HG03442 (cell line): ENCODE results near the gene INPP5E.

ENCODE experiments used
- ATAC-seq: cut with Tn5 transposase; IDR thresholded peaks from one replicate; pipeline ENCODE4 v1.9.1; 2021; ENCODE audit warnings: mild to moderate bottlenecking, moderate library complexity; ENCODE audit not compliant: unreplicated experiment

Gene INPP5E

GRCh38 chr9:136474021-136474640 lies 34.5 kb upstream of the INPP5E start:
- no peak for ATAC-seq

GRCh38 chr9:136473354-136473721 lies 33.7 kb upstream of the INPP5E start:
- ATAC-seq = no peak

DNA sequence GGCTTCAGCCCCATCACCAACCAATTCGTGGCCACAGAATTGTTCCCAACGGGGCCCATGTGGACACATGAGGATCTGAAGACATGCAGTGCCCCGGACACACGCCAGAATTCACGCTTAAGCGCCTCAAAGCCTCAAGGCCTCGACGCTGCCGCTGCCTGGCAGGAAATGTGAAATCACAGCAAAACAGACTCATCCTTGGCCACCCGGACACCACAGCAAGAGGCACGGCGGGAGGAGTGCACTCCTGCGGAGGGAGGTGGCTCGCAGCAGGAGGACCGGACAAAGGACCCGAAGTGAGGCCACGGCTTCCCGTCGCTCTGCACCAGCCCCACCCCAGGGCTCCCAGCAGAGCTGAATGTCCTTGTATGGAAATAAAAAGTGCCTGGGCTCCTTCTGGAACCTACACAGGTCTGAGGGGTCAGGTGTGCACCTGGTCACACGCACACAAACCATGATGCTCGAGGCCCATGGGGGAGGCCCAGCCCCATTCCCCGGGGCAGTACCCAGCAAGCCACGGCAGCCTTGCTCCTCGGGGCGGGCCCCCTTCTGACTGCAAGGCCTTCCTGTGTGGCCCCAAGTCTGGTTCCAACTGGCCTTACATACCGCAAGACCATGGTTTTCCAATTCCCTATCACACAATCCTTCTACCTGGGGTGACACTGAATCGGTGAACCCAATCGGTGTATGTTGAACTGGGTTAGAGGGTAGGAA lies 33.2 kb upstream of the INPP5E start:
- ATAC-seq = no peak

DNA sequence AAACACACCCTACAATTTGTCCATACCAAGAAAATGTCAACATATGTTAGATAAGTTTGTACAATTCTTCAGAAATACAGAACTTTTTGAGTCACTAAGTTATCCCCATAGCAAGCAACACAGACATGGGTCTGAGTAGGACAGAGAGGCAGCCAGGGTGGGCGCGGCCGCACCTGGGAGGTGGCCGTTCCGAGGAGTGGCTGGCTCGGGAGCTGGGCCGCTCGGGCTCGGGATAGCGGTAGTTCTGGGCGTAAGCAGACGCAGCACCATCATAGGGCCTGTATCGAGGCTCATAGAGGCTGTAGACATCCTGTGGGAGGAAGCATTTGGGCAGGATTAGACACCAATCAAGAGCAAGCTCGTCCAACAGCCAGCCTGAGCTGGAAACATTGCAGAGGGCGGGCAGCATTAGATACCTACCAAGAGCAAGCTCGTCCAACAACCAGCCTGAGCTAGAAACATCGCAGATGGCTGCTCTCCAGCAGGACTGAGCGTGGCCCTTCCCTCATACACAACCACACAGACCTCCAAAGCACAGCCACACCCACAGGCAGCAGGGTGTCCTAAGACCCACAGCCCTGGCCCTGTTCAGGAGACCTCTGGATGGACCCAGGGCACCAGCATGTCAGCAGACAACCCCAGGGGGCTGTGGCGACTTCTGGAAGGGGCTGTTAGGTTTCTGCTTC lies 32.3 kb upstream of the INPP5E start:
- no peak for ATAC-seq

GRCh38 chr9:136470792-136471469 lies 31.3 kb upstream of the INPP5E start:
- no peak for ATAC-seq

DNA sequence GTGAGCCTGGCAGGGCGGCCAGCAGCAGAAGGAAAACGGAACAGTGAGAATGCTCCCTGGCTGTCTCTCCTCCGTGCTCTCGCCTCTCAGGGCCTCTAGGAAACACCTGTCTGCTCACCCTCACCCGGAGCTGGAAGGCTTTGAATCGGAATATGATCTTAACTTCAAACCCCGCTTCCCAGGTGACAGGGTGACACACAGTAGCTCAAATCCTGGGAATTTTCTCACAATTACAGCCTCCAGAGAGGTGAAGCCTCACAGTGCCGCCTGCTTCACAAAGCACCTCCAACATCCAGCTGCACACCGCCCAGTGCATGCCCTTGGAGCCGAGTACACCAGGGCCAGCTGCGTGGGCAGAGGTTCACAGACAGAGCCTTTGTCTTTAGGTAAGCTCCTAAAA lies 30.7 kb upstream of the INPP5E start:
- ATAC-seq = no peak

GRCh38 chr9:136467766-136468165 lies 28.1 kb upstream of the INPP5E start:
- ATAC-seq = no peak

GRCh38 chr9:136466155-136466541 lies 26.5 kb upstream of the INPP5E start:
- ATAC-seq = no peak

GRCh38 chr9:136465500-136466154 lies 26.0 kb upstream of the INPP5E start:
- ATAC-seq = no peak

- ATAC-seq = no peak
Observed at GRCh38 chr9:136464241-136464640, 24.6 kb upstream of the INPP5E start.

DNA sequence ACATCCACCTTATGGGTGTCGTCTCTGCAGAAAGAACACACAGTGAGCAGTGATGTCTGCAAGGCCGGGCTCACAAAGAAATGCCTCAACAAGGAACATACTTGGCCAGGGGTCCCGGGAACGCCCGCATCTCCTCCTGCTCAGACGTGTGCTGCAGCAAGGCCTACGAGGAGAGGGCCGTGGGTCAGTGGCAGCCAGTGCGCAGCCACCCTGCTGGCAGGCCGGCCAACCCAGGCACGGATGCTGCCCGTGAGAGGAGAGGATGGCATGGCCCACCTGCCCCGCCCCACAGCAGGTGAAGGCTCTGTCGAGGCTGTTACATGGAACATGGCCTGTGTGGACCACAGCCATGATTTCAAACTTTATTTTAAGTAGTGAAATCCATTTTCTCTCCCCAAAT lies 23.9 kb upstream of the INPP5E start:
- no peak for ATAC-seq

- ATAC-seq = no peak
Observed at GRCh38 chr9:136462664-136463063, 23.0 kb upstream of the INPP5E start.

DNA sequence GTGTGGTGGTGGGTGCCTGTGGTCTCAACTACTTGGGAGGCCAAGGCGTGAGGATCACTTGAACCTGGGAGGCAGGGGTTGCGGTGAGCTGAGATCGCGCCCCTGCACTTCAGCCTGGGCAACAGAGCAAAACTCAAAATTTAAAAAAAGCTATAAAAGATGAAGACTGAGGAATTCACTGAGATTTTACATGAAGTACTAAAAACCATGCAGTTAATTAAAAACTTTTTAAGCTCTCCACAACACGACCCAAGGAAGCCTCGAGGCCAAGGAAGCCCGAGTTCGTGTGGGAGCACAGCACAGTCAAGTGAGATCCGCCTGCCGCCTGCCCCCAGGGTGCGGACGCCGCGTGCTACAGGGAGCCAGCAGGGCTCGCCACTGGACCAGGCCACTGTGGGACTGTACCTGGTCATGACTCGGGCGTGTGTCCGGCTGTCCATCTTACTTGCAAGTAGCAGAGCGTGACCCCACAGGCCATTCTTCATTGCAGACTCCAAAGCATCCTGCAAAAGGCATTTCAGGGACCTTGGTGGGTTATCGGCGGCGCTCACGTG lies 21.2 kb upstream of the INPP5E start:
- no peak for ATAC-seq

- no peak for ATAC-seq
Observed at GRCh38 chr9:136459425-136459824, 19.8 kb upstream of the INPP5E start.

- ATAC-seq = no peak
Observed at GRCh38 chr9:136457326-136457725, 17.7 kb upstream of the INPP5E start.

DNA sequence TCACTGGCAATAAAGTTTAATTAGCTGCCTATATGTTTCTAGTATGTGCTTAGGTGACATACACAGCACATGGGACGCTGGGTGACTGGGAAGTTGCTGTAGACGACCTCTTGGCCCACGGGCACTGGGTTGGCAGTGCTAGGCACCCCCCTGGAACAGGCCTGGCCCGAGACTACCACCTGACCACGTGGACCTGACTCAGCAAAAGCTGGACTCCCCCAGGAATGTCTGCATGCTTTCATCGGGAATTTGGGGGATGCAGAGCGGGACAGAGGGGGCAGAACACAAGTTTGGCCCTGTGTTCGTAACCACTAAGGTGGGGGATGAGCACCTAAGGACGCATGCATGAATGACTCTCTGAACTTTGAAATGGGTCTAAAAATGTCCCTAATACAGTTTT lies 16.6 kb upstream of the INPP5E start:
- ATAC-seq = no peak

DNA sequence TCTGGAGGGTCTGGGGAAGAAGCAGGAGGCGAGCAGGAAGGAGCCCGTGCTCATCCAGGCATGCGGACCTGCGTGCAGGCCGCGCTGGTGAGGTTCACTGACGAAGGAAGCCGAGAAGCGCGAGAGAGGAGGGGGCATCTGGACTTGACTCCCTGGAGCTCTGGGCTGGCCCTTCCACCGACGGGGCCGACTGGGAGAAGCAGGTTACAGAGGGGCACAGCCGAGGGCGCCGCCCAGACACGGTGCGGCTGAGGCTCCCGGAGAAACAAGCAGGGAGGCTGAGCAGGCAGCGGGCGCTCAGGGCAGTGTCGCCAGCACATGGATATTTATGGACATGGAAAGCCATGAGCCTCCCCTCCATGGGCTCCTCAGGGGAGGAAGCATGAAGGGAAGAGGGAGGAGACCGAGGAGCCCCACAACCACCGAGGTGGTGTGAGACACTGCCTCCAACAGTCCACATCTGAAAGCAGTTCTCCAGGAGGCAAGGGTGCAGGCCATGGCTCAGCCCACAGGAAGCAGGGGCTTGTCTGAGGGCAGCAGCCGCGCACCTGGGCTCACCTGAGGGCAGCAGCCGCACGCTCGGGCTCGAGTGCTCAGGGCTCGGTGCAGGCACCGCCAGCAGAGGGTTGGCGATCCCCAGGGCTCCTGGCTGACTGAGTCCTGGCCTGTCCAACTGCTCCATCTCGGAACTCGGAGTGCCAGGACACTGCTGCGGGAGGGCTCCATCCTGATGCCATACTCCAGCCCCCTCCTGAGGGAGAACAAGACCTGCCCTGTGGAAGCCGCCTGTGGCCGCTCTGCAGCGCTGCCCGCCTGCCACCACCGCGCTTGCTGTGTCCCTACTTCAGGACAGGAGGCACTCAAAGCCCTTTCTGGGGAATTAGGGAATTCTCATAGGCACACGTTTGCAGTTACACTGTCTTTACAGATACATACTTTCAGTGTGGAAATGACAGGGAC lies 15.7 kb upstream of the INPP5E start:
- ATAC-seq = no peak

DNA sequence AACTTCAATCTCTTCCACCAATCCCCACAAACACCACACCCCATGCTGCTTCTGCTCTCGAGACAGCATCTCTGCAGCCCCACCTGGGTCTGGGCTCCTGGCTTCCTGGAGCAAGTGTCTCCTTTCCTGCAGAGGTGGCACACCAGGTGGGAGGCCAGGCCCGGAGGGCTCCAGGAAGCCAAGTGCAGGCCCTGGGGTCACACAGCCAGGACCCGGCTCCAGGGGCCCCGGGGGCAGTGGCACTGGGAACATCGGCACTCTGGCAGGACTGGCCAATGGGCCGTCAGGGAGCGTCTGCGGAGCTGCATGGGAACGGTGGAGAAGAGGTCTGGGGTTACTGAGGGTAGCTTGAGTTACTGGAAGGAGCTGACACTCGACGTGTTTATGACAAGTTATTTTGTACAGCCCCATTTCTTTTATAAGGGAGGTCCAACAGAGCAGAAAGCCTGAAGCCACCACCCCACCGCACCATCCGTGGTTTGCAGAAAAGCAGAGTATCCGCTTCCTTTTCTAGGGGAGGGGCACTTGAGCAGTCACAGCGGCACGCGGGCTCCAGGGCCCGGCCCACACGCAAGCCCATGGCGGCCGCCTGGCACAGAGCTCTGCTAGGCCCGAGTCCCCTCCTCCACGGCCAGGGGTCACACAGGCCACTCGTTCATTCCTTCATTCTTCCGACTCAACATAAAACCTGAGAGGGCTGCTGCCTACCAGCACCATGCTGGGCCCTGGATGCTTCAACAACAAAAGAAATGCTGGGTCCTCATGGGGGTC lies 14.6 kb upstream of the INPP5E start:
- ATAC-seq = no peak

DNA sequence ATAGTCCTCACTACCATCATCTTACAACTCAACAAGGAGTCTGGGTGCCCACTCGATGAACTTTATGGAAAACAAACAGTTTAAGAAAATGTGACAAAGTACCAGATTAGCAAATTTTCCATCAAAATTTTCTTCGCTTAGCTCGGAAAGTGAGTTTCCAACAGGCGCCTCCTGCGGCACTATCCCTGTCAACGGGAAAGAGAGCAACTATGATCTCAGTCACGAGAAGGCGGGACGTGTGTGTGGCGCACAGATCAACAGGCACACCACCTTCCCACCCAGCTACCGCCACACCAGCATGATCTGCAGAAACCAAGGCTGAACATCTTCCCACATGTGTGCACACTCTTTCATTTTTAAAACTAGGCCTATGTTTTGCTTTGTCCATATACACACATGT lies 13.7 kb upstream of the INPP5E start:
- ATAC-seq = no peak
